CD4-positive, alpha-beta T cell treated with Interleukin-2 at 100 ng/mL for 4 hours (primary cell): ENCODE measurements around the gene LTA4H.
A peak's percentile ranks its signal among the peaks of the same experiment; 100 is the strongest.

Source experiments
- DNase-seq: peaks from one replicate; pipeline ENCODE4 v3.0.0-alpha.2; 2020; ENCODE audit warnings: low spot score

LTA4H gene

DNA sequence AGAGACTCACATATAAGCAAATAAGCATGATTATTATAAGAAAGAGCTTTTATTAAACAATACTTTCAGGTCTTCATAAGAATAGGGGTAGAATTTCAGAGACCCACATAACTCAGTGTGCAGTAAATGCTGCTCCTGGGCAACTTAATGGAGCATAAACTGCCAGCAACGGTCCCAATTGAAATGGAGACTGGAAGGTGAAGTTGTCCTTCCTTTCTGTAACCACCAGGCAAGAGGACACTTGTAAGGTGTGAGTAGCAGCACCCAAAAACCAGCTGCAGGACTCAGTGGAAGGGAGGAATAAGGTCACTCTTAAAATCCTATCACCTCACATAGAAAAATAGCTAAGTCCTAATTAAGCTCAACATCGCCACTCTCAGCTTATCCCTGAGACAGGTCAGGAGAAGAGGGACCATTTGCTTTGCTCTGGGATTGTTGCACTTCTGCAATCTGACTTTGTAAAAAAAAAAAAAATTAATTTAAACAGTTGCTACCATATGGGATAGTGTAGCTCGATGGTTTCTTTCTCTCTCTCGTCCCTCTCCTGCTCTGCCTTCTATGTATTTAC, 22.7 kb upstream of the LTA4H start:
- no peak for DNase-seq

DNA sequence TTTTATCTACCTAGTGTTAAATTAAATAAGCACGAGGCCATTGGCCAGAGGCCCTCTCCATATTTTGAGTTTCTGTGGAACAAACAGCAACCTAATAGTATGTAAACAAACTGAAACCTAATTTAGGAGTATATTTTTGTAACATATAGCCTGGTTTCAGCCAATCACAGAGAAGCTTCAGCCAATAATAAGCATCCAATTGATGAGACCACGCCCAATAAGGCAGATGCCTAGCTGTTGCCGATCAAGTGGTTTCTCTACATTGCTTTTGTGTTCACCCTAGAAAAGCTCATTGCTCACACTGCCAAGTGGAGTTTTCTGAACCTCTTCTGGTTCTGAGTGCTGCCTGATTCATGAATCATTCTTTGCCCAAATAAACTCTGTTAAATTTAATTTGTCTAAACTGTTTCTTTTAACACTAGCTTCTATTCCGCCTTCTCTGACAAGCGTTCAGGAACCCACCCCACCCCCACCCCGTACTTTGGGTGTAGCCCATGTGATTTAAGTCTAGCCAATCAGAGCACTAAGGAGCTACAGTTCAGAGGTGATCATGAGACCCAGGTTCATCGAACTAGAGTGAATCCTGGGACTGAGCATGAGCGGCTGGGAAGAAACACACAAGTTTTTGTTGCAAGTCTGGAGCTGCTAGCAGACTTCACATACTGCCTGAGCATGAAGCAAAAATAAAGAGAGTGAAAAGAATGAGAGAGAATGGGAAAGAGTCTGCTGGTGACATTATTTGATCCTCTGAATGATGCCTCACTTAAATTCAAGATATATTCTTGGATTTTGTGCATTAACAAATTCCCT, 21.5 kb upstream of the LTA4H start:
- no peak for DNase-seq

DNA sequence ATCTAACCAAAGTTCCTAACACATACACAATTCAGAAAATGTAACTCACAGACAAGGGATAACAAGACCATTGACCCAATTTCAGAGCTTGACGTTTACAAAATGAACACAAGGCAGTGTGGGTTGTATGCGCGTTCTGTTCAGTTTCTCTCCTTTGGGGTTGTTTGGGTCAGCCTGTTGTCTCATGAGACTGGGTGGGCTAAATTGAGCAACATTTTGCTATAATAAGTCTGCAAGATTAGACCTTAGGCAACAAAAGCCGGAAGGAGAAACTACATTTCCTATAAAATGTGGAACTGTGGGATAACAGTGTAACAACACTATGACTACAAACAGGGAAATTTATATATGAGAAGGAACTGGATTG, 18.8 kb upstream of the LTA4H start:
- no peak for DNase-seq

DNA sequence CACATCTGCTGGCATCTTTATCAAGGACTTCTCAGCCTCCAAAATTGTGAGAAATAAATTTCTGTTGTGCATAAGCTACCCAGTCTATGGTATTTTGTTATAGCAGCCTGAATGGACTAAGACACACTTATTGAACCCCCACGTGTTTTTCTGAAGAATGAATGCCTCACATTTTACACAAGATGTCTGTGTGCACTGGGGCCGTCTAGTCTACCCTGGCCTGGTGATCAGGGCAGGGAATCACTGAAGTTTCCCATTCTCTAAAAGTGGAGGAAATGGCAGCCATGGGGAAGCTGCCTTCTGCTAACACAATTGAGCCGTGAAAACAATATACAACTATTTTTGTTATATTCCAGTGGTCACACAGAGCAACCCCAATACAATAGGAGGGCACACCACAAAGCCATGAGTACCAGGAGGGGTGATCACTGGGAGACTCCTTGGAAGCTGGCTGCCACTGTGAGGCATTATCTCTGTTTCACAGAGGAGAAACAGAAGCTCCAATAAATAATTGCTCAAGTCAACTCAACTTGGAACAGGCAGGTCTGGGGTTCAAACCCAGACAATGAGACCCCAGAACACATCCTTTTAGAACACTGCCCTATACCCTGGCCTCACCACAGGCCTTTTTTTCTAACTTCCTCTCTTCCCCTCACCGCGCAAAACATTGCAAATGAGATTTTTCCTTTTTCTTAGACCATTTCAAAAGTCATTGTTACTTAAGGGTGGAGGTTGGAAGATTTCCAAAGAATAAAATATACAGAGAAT, 18.3 kb upstream of the LTA4H start:
- DNase-seq = no peak

GRCh38 chr12:96051756-96052485, 16.5 kb upstream of the LTA4H start:
- DNase-seq = no peak

GRCh38 chr12:96050139-96050538, 14.8 kb upstream of the LTA4H start:
- DNase-seq = no peak

- no peak for DNase-seq
These were observed 13.7 kb upstream of the LTA4H start for GRCh38 chr12:96049101-96049500.

- no peak for DNase-seq
These were observed 13.1 kb upstream of the LTA4H start for GRCh38 chr12:96048393-96048969.

DNA sequence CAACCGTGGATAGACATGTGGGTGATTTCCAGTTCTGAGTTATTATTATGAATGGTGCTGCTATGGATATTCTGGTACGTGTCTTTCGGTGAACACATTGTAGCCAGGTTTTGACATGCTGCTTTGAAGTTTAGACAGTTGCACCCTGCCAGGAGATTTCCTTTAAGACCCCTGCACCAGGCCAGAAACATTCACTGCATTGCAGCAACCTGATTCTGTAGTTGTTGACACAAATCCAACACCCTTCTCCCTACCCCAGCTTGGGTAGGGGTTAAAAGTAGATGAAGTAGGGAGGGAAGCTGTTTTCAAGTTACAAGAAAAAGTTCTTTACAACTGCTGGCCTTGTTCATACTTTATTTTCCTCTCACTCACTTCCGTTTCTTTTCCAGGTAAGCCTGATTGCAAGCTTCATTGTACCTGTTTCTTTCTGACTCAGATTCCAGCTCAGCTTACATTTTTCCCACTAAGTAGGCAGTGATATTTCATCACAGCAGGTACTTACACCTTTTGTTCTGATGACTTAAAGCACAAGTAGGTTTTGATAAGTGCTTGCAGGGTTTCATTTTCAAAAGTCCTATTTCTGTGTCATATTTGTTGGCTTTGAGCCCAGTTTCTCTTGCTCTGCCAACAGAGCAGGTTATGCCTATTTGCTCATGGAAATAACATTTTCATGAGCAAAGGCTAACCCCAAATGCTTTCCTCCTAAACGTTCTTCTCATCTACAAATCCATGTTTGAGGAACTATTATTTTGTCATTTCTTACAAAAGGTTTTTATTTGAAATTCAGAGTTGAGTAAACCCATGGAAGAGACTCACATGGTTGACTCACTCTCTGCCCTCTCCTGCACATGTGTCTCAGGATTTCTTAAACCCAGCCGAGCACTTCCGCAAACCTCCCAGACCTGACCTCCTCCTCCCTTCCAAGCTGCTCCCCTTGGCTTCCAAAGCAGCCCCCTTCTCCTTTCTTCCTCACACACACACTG, 12.1 kb upstream of the LTA4H start:
- DNase-seq = peak; percentile 78

GRCh38 chr12:96046543-96047228, 11.3 kb upstream of the LTA4H start:
- DNase-seq = no peak

- DNase-seq = peak; percentile 42
These were observed 10.2 kb upstream of the LTA4H start for GRCh38 chr12:96045566-96045965.

DNA sequence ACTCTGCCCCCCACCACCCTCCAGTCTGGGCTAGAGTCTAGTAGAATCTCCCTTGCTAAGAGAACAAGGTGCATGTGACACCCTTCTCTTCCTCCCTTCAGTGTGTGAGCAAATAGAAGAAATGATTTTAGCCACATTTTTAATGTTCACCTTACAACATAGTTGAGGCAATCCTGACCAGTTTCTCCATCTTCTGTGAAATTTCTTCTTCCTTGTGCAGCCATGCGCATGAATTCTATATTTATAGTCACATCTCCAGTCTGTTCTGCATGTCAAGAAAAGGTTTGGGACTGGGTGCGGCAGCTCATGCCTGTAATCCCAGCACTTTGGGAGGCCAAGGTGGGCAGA, 9.5 kb upstream of the LTA4H start:
- no peak for DNase-seq

DNA sequence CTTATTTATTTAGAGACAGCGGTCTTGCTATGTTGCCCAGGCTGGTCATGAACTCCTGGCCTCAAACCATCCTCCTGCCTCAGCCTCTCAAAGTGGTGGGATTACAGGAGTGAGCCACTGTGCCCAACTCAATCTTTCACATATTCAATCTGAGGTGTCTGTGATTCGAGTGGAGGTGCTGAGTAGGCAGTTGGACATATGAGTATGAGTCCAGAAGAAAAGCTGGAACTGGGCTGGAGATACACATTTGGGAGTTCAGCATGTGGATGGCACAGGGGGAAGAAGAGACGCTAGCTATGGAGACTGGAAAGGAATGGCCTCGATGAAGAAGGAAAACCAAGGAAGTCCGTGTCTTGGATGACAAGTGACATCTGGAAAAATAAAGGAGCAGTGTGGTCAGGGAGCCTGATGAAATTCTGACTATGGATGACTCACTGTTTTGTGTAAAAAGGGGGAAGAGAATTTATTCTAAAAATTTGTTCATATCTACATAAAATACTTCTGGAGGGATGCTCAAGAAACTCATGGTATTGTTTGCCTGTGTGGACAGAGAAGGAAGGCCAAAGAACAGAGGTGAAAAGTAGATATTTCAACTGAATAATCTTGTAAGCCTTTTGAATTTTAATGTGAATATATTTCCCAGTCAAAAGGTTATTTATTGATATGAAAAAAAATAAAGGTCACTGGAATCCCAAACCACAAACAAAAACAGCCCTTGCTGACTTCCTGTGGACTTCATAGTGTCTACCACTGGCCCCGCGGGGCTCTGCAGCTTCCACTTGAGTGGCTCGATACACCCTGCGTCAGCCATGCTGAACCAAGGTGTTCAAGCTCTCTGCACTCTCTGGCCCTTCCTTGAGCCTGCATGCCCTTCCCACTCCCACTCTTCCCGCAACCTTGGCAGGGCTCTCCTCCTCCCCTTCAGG, 8.9 kb upstream of the LTA4H start:
- no peak for DNase-seq

GRCh38 chr12:96041181-96041580, 5.8 kb upstream of the LTA4H start:
- DNase-seq = no peak

GRCh38 chr12:96040305-96041133, 5.1 kb upstream of the LTA4H start:
- no peak for DNase-seq

DNA sequence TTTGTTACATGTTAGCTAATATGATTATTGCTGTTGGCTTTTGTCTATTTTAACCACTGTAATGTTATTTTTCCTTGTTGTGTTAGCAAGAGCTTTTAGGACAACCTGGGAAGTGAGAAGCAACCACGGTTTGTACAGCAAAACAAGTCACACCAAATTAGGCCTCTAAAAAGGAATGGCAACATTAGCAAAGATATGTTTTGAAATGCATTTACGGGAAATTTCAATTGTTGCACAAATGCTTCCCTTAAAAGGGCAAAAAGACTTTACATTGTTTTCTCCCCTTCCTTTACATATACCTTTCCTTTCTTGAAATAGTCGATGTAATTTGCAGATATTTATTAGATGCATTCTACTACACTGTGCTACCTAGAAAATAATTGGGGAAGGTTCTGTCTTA, 4.1 kb upstream of the LTA4H start:
- DNase-seq = no peak

DNA sequence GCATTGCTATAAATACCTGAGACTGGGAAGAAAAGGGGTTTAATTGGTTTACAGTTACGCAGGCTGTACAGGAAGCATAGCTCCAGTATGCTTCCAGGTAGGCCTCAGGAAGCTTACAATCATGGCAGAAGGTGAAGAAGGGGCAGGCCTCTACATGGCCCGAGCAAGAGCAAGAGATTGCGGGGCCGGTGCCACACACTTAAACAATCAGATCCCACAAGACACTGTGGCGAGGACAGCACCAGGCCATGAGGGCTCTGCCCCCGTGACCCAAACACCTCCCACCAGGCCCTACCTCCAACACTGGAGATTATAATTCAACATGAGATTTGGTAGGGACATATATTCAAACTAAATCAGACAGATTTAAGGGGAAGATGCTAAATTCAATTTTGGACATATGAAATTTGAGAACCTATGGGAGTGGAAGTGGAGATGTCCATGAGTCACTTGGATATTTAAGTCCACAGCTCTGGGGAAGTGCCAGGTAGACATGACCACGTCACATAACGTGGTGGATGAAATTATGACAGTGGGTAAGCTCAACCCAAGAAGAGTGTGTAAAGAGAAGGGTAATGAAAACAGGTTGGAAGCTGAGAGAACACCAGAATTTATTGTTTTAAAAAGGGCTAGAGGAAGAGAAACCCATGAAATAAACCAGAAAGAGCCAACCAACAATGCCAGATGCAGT, 1.5 kb upstream of the LTA4H start:
- DNase-seq = no peak
